NCI-H82 (cell line): Measurements from ENCODE around the gene PRKAG2.

Experiments
- DNase-seq: peaks from one replicate; lab custom pipeline; 2025; lab: John Stamatoyannopoulos, UW

PRKAG2 gene

GRCh38 chr7:151515276-151515565 is 361.7 kb downstream of the PRKAG2 start:
- DNase-seq: no peak

GRCh38 chr7:151514461-151515275 is 362.2 kb downstream of the PRKAG2 start:
- DNase-seq: no peak

GRCh38 chr7:151513133-151513532 is 363.8 kb downstream of the PRKAG2 start:
- no peak for DNase-seq

GRCh38 chr7:151512353-151512752 is 364.6 kb downstream of the PRKAG2 start:
- no peak for DNase-seq

- DNase-seq: no peak
These were observed 365.0 kb downstream of the PRKAG2 start for GRCh38 chr7:151511946-151512345.

GRCh38 chr7:151511270-151511669 is 365.6 kb downstream of the PRKAG2 start:
- DNase-seq: no peak

- no peak for DNase-seq
These were observed 367.1 kb downstream of the PRKAG2 start for GRCh38 chr7:151509670-151510333.

- no peak for DNase-seq
These were observed 367.9 kb downstream of the PRKAG2 start for GRCh38 chr7:151508991-151509390.

GRCh38 chr7:151507806-151508205 is 369.1 kb downstream of the PRKAG2 start:
- DNase-seq: no peak

- peak; percentile 47 for DNase-seq
These were observed 370.0 kb downstream of the PRKAG2 start for GRCh38 chr7:151506901-151507382.
